GM12891 (cell line): ENCODE results near the gene RGPD3. TPM values are rescaled to one million over a fixed set of nuclear protein-coding genes. Genes with fewer than 3 reads are reported as not detected.
"Not testable (repeated sequence)": the region's sequence is repeated elsewhere in the genome, so short reads cannot be mapped to it uniquely, and the experiment has no call there.

Source experiments
- DNase-seq: peaks from one replicate; pipeline ENCODE4 v3.0.0; 2011; ENCODE audit warnings: low spot score; ENCODE audit not compliant: insufficient read length
- FAIRE-seq: peaks from 2 replicates; lab custom pipeline; 2011; peaks lifted over from hg19 to GRCh38; lab: Jason Lieb, UNC
- PAX5 ChIP-seq: IDR thresholded peaks from 2 replicates; pipeline ENCODE4 v1.6.1; 2011; ENCODE audit warnings: low read length, moderate library complexity, mild to moderate bottlenecking; ENCODE audit not compliant: insufficient read depth, severe bottlenecking
- POLR2A ChIP-seq: IDR thresholded peaks from 2 replicates; pipeline ENCODE4 v1.6.1; 2011; ENCODE audit warnings: low read depth, low read length, control low read depth
- POLR2AphosphoS5 ChIP-seq: IDR thresholded peaks from 2 replicates; pipeline ENCODE4 v1.6.1; 2011; ENCODE audit warnings: low read depth, low read length, control low read depth
- POU2F2 ChIP-seq: IDR thresholded peaks from 2 replicates; pipeline ENCODE4 v1.6.1; 2011; ENCODE audit warnings: low read depth, mild to moderate bottlenecking, control low read depth, low read length, moderate library complexity
- SPI1 ChIP-seq: IDR thresholded peaks from 2 replicates; pipeline ENCODE4 v1.6.1; 2011; ENCODE audit warnings: low read depth, low read length, control low read depth
- TAF1 ChIP-seq: IDR thresholded peaks from 2 replicates; pipeline ENCODE4 v1.6.1; 2011; ENCODE audit warnings: low read depth, low read length, control low read depth
- polyA plus RNA-seq: library from polyadenylated mRNA; unstranded; fragments of >200 nt; gene quantifications from one replicate; pipeline ENCODE4 v1.2.1, GENCODE V29; 2012; ENCODE audit warnings: low read depth, missing spikeins, inconsistent platforms; ENCODE audit not compliant: missing spikeins

RGPD3 gene
- polyA plus RNA-seq = 0.09 TPM

DNA sequence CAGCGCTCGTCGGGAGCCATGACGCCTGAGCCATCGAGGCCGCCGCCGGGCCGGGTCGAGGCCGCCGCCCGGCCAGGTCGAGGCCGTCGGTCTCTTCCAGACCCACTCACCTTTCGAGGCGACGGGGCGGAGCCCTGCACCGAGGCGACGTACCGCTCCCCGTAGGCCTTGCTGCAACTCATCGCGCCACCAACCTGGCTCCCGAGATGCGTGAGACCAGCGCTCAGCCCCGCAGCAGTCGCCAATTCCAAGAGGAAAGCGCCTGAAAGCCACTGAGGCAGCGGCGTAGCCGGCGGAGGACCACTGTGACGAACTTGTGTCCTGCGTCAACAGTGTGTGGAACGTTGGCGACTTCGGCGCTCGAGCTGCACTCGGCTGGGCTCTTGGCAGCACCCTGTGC is at the start of gene RGPD3:
Gene RGPD3 (minus strand): TSS at position 307 of the 400 bp plus-strand sequence. CDS start 125 bp downstream, at position 182.
- not testable (repeated sequence) for FAIRE-seq, DNase-seq

DNA sequence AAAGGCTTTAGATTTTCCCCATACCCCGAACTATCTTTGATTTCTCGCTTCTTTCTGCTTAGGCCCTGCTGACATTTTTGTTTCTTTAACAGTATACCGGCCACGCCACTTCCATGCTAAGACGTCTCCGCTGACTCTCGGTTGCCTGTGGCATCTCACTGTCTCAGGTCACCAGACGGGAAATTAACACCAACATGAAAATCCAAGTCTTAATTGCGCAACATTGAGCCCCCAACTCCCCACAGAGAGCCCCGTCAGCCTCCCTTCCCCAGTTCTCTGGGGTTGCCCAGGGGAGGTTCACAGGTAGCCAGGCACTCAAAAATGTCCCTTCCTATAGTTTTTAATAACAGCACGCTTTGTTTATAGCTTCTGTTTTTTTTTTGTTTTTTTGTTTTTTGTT is 49.1 kb upstream of the RGPD3 start:
- no peak for FAIRE-seq
- TF ChIP-seq PAX5 = no peak
- no peak for TF ChIP-seq SPI1
- TF ChIP-seq POLR2AphosphoS5 = no peak
- TF ChIP-seq TAF1 = no peak
- TF ChIP-seq POU2F2 = no peak
- no peak for TF ChIP-seq POLR2A
- DNase-seq = no peak

DNA sequence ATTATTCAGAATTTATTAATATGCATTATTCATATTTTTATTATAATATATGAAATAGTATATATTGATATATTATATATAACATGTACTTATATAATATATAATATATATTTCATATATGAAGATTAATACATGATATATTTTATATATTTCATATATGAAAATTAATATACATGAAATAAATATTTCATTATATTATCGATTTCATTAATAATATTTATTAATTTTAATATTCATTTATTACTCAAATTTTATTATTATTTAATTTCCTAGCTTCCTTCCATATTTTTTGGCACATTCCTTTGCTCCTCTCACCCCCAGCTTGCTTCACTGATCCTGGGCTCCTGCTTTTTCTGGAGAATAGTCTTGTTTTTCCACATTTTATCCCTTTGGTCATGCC is 48.7 kb upstream of the RGPD3 start:
- DNase-seq (no peak), FAIRE-seq (no peak)
- no peak for TF ChIP-seq POLR2A

DNA sequence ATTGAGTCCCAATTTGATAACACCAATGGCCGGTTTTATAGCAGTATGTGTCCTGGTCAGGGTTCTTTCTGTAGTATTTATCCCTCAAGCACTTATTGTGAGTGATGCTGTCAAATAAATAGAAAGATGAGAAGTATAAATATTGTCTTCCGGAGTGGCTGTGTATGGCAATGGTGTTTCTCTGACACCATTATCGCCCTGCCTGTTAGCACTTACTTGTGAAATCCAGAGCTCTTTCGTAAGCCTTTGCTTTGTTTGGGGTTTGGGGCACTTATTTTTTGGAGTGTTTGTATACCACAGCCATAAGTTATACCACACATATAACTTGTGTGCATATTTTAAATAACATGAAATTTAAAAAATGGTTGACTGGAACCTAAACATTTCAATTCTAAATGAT is 48.2 kb upstream of the RGPD3 start:
- no peak for DNase-seq
- TF ChIP-seq POLR2AphosphoS5 (no peak), PAX5 (no peak), SPI1 (no peak), TAF1 (no peak), POLR2A (no peak), POU2F2 (no peak)
- no peak for FAIRE-seq

DNA sequence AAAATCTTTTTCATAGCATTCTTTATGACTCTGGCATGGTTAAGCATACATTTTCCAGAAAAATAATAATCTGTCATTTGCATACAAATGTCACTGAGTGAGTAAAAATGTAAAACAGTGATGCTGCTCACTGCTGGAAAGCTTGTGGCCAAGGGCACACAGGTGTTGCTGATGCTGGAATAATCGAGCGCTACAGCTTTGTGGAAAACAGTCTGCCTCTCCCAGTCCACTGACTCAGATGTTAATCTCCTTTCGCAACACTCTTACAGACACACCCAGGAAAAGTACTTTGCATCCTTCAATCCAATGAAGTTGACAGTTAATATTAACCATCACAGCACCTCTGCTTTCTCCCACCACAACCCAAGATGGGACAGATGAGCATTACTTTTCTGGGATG is 46.6 kb upstream of the RGPD3 start:
- not testable (repeated sequence) for FAIRE-seq, DNase-seq

DNA sequence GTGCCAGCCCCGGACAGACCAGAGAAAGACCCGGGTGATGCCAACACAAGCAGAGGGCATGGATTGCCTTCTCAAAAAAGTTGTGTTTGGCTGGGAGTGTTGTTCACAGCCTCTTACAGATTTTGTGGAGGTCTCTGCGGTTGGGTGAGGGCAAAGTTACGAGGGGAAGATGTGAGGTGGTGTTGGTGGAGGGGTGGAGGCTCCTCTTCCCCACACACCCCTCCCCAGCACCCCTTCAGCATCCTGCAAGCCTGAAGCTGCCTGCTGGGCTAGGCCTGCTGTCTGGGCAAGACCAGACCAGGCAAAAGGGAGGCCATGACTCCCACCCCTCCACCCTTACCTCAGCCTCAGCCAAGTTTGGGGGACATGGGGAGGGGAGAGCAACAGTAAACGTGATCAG is 45.2 kb upstream of the RGPD3 start:
- DNase-seq, FAIRE-seq: not testable (repeated sequence)

DNA sequence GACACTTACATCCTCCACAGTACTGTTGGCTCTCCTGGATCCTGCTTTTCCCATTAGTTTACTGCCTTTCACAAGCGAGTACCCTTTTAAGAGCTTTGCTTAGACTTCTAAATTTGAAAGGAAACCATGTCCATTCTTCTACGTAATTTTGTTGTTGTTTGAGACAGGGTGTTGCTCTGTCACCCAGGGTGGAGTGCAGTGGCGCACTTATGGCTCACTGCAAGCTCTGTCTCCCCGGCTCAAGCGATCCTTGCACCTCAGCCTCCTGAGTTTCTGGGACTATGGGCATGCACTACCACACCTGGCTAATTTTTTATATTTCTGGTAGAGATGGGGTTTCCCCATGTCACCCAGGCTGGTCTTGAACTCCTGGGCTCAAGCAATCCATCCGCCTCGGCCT is 43.7 kb upstream of the RGPD3 start:
- DNase-seq, FAIRE-seq: not testable (repeated sequence)

DNA sequence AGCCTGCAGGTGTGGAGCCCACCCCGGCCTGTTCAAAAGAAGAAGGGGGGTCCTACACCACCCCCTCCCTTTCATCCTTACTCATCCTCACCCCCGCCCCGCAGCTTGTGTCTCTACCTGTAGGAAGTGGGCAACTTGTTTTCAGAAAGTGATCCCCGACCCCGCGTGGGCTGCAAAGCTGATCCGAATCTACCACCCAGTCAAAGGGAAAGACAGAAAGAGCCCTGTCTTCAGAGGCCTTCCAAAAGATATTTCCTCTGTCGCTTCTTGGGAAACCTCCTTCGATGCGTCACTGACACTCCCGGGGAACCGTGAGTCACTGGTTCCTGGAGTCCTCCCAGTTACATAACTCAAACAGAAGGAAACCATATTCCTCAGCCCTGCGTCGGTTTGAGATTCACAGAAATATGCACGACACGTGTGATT is 43.3 kb upstream of the RGPD3 start:
- not testable (repeated sequence) for FAIRE-seq, DNase-seq

DNA sequence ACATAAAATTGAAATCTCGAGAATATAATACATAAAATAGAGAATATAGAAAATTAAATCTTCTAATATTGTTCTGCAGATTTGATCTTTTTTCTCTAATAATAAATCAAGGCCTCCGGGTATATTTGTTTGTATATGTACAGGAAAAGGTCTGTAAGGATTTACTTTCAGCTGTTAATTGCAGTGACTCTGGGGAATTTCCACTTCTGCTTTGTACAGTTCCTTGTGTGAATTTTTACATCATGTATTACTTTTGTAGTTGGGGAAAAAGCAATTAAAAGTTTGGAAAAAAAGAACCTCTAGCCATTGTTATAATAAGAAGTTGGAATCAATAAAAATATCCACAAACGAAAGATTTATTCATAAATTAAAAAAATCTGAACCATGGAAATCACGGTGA is 42.6 kb upstream of the RGPD3 start:
- FAIRE-seq, DNase-seq: not testable (repeated sequence)

DNA sequence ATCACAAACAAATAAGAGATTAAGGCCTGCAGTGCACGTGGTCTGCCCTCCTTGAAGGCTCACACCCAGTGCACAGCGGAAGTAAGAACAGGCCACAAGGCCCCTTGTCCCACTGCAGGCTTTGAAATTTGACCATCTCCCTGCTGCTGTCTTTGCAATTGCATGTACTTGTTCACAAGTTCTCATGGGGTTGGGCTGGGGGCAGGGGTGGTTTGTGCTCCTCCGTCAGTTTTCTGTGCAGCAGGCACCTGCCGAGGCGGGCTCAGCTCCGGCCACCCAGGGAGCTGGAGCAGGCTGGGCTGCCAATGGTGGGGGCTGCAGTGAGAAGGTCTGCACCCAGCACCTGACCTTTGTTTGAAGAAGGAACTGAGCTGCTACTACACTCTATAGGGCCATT is 41.2 kb upstream of the RGPD3 start:
- FAIRE-seq, DNase-seq: not testable (repeated sequence)

DNA sequence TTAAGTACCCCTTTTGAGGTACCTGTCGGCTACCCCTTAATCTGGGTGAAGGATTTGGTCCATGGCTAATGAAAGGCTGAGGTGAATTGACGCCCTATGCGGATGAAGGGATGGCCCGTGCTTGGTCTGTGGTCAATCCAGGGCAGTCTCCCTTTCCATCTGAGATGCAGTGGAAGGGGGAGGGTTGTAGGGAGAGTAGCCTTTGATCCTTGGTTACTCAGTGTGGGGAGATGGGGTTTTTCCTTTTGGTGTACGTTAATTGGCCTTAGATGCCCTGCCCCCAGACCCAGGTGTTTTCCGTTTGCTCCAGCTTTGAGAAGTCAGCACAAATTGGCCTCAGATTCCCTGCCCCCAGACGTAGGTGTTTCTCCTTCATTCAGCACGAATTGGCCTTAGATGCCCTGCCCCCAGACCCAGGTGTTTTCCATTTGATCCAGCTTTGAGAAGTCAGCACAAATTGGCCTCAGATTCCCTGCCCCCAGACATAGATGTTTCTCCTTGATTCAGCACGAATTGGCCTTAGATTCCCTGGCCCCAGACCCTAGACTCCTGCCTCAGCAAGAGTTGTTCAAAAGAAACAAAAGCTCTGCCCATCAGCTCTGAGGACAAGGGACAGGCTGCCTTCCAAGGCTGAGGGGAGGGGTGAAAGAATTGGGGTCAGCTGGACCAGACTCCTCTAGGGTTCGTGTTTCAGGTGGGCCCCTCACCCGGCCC is 40.6 kb upstream of the RGPD3 start:
- DNase-seq, FAIRE-seq: not testable (repeated sequence)

DNA sequence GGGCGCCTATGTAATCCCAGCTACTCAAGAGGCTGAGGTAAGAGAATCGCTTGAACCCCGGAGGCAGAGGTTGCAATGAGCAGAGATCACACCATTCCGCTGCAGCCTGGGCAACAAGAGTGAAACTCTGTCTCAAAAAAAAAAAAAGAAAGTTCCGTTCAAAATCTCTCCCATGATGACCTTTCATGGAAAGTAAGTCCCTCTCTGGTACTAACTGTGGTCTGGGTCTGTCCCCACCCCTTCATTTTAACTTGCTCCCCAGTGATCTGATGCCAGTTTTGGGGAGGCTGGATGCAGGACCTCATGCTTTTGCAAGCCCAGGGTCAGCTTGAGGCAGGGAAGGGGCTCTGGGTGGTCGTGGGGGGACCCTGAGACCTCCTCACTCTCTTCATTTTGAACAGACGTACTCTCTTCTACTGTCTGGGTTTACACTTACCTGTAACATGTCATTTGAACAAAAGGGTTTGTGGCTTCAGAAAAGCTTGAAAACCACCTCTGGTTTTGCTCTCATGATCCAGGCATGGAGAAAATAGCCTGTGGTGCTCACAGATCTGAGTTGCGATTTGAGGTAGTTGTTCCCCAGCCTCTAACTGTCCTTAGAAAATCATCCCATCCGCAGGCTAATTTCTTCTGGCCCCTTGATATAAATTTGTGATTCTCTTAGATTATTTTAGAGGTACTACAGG is 37.9 kb upstream of the RGPD3 start:
- not testable (repeated sequence) for DNase-seq, FAIRE-seq

DNA sequence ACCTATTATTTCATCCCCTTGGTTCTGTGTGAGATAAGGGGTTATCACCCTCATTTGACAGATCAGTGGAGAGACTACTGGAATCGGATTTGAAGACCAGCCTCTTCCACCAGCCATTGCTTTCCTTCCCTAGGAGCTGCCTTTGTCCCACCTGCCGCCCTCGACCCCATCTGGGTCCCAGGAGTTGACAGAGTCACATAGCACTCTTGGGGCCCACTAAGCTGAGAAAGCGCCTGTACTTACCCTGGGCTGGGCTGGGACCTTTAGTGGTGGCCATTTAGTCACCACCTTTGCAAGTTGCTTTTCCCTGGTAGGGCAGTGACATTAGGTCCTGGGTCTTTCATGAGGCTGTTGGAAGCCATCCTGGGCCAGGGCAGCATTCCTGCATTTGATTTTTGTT is 36.6 kb upstream of the RGPD3 start:
- not testable (repeated sequence) for DNase-seq, FAIRE-seq

DNA sequence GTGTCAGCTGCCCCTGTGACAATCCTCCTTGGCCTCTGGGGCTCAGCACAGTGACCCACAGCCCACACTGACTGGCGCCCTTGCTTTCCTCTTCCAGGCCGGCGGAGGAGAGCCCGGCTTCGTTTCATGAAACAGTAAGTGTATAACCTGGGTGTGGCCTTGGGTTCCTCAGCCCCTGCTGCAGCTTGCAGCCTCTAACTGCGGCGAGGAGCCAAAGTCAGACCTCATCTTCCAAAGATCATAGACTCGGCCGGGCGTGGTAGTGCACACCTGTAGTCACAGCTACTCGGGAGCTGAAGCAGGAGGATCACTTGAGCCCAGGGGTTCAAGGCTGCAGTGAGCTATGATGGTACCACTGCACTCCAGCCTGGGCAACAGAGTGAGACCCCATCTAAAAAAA is 36.0 kb upstream of the RGPD3 start:
- not testable (repeated sequence) for FAIRE-seq, DNase-seq

DNA sequence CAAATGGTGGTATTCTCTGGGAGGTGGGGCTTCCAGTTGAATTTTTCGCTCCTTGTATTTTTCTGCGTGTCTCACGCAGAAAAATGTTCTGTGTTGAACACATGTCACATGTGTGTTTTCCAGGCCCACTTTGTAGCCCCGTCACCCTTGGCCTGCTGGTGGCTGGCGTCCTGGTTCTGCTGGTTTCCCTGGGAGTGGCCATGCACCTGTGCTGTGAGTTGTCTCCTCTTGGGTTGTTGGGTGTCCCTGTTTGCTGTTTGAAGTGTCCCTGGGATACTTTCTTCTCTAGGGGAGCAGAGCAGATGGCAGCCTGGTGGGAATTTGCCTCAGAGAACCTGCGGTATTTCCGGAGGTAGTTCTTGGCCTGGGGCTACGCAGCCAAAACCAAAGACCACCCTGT is 34.1 kb upstream of the RGPD3 start:
- peak; percentile 13 for FAIRE-seq
- DNase-seq = not testable (repeated sequence)

DNA sequence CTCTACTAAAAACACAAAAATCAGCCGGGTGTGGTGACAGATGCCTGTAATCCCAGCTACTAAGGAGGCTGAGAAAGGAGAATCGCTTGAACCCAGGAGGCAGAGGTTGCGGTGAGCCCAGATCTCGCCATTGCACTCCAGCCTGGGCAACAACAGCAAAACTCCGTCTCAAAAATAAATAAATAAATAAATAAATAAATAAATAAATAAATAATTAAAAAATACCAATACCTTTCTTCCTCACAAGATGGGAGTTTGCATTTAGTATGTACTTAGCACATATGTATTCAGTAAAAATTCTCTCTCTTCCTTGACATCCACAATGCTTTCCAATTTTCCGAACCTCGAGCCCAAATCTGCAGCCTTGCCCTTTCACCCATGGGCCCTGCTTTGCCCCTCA is 32.1 kb upstream of the RGPD3 start:
- FAIRE-seq, DNase-seq: not testable (repeated sequence)

DNA sequence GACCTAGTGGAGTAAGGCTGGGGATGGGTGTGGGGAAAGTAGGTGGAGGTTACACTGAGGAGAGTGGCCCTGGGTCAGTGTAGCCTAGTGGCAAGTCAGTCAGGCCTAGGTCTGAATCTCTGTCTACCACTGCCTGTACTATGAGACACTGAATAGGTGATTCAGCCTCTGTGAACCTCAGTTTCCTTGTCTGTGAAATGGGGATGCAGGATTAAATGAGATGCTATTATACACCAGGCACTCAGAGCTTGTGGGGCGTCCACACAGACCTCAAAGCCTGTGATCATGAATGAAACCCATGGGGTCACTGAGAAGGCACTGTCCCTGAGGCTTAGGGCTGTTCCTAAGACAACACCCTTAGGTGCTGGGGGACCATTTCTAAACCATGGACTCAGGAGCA is 30.3 kb upstream of the RGPD3 start:
- not testable (repeated sequence) for DNase-seq, FAIRE-seq

DNA sequence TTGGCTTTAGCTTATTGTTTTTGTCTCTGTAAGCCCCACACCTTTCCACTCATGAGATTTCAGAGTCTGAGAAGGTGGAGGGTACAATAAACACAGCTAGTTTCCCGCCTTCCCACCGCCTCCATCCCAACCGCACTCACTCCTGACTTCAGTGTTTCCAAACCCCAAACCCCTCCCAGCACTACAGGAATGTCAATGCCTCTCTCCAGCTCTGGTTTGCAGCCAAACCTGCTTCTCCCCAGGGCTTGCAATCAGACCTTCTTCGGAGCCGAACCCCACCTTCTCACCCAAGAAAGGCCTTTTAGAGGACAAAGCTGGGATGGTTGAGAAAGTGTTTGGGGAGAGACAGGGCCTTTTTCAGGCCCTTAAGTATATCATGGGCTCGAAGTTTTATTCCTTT is 24.7 kb upstream of the RGPD3 start:
- not testable (repeated sequence) for FAIRE-seq, DNase-seq
